HepG2 (cell line): ENCODE measurements around the gene DTNB. TPM values are rescaled to one million over a fixed set of nuclear protein-coding genes. Genes with fewer than 3 reads are reported as not detected.

Source experiments
- ATAC-seq: fragments of 200-7000 bp; cut with Tn5 transposase; 3 replicates; pipeline ENCODE4 v1.9.1; 2020; ENCODE audit warnings: mild to moderate bottlenecking, moderate library complexity
- BruUV-seq: library from RNA; stranded (reverse); fragments of 400-500 nt; replicated peaks from 2 replicates; lab custom pipeline; 2021; lab: Mats Ljungman, UMichigan
- CTCF ChIA-PET: fragments of 300-600 bp; formaldehyde crosslinking; extraction: SDS; loops from one replicate; lab custom pipeline; 2021; ENCODE audit warnings: low total read pairs, inconsistent platforms, low intra/inter-chr PET ratio; lab: Yijun Ruan, JAX
- POLR2A ChIA-PET: fragments of 350-600 bp; sonication (Branson Sonifier 250); formaldehyde crosslinking; loops from one replicate; lab custom pipeline; 2020; ENCODE audit warnings: antibody characterized with exemption, inconsistent platforms; lab: Yijun Ruan, JAX
- DNase-seq: peaks from one replicate; pipeline ENCODE4 v3.0.0-alpha.2; 2015; ENCODE audit warnings: low spot score
- FAIRE-seq: peaks from 3 replicates; lab custom pipeline; 2011; peaks lifted over from hg19 to GRCh38; lab: Jason Lieb, UNC
- H2AFZ ChIP-seq: one replicate; pipeline ENCODE4 v1.6.1; 2011; ENCODE audit warnings: low read length, inconsistent platforms
- H3K27ac ChIP-seq: fragments of 300-600 bp; 3 replicates; pipeline ENCODE4 v1.8.0; 2011; ENCODE audit warnings: mixed run types, mild to moderate bottlenecking, mixed read lengths, low read length, inconsistent platforms; ENCODE audit not compliant: insufficient read depth; ENCODE audit errors: extremely low read length
- H3K27me3 ChIP-seq, 2 experiments: fragments of 200-600 bp in 1 of 2; 2 replicates in 1 of 2; 3 replicates in 1 of 2; pipeline versions ENCODE4 v1.6.0 to v1.8.0; 2011; ENCODE audit warnings: low read length in 2 of 2, mild to moderate bottlenecking in 2 of 2, moderate library complexity in 2 of 2, inconsistent platforms in 1 of 2; ENCODE audit not compliant: insufficient read depth in 2 of 2, control insufficient read depth in 1 of 2
- H3K36me3 ChIP-seq, 2 experiments: fragments of 200-600 bp in 1 of 2; replicated peaks in 1 of 2; 2 replicates in 1 of 2; 3 replicates in 1 of 2; pipeline versions ENCODE4 v1.5.1 to v1.8.0; 2011; ENCODE audit warnings: low read length in 2 of 2, inconsistent platforms in 1 of 2; ENCODE audit not compliant: insufficient read depth in 2 of 2, control insufficient read depth in 1 of 2
- H3K4me1 ChIP-seq: 2 replicates; pipeline ENCODE4 v1.5.1; 2012; ENCODE audit warnings: low read length, inconsistent platforms; ENCODE audit not compliant: insufficient read depth
- H3K4me2 ChIP-seq: 2 replicates; pipeline ENCODE4 v1.6.0; 2011; ENCODE audit warnings: low read depth, low read length, inconsistent platforms
- H3K4me3 ChIP-seq, 3 experiments: fragments of 200-600 bp in 1 of 3; sonication (generic), shearing (Covaris generic) in 1 of 3; replicated peaks in 1 of 3; 2 replicates each; pipeline ENCODE4 v1.5.1; 2011 to 2016; ENCODE audit warnings: low read length in 3 of 3, inconsistent platforms in 2 of 3, low read depth in 2 of 3, mild to moderate bottlenecking in 2 of 3, control low read depth in 1 of 3, mixed read lengths in 1 of 3; ENCODE audit not compliant: insufficient read depth in 1 of 3
- H3K79me2 ChIP-seq: one replicate; pipeline ENCODE4 v1.6.1; 2011; ENCODE audit warnings: low read length, inconsistent platforms; ENCODE audit not compliant: insufficient read depth
- H3K9ac ChIP-seq: 2 replicates; pipeline ENCODE4 v1.6.0; 2011; ENCODE audit warnings: mild to moderate bottlenecking, low read depth, low read length, inconsistent platforms; ENCODE audit not compliant: insufficient read depth
- H3K9me3 ChIP-seq: 2 replicates; pipeline ENCODE4 v1.5.1; 2012; ENCODE audit warnings: mild to moderate bottlenecking, low read length
- H4K20me1 ChIP-seq: 2 replicates; pipeline ENCODE4 v1.6.0; 2011; ENCODE audit warnings: inconsistent platforms, mild to moderate bottlenecking, low read length, moderate library complexity; ENCODE audit not compliant: insufficient read depth
- FUBP1 ChIP-seq: sonication (generic); formaldehyde crosslinking; IDR thresholded peaks from 2 replicates; pipeline ENCODE4 v1.5.1; 2020; ENCODE audit warnings: missing genetic modification reagents, mild to moderate bottlenecking, borderline replicate concordance
- GFI1 ChIP-seq: sonication (generic); formaldehyde crosslinking; IDR thresholded peaks from 2 replicates; pipeline ENCODE4 v1.5.0; 2020; ENCODE audit warnings: missing genetic modification reagents, mild to moderate bottlenecking, borderline replicate concordance
- HOXD1 ChIP-seq: sonication (generic); formaldehyde crosslinking; IDR thresholded peaks from 2 replicates; pipeline ENCODE4 v1.5.0; 2020; ENCODE audit warnings: missing genetic modification reagents
- LRRFIP1 ChIP-seq: sonication (generic); formaldehyde crosslinking; conservative IDR thresholded peaks from 2 replicates; pipeline ENCODE4 v1.4.0; 2020; ENCODE audit warnings: missing genetic modification reagents
- MAZ ChIP-seq, 2 experiments: sonication (generic) in 1 of 2; formaldehyde crosslinking in 1 of 2; IDR thresholded peaks; 2 replicates each; pipeline versions ENCODE4 v1.5.0 to v1.6.1; 2012 to 2020; ENCODE audit warnings: low read depth in 2 of 2, mild to moderate bottlenecking in 2 of 2, borderline replicate concordance in 1 of 2, improper control_type of control experiment in 1 of 2, low read length in 1 of 2, missing genetic modification reagents in 1 of 2, moderate library complexity in 1 of 2
- MTF1 ChIP-seq: sonication (generic); formaldehyde crosslinking; IDR thresholded peaks from 2 replicates; pipeline ENCODE4 v1.5.0; 2020; ENCODE audit warnings: missing genetic modification reagents
- NR1H2 ChIP-seq: sonication (generic); formaldehyde crosslinking; IDR thresholded peaks from 2 replicates; pipeline ENCODE4 v1.8.1; 2022; ENCODE audit warnings: low read depth, missing genetic modification reagents, borderline replicate concordance
- PAXIP1 ChIP-seq: sonication (generic); formaldehyde crosslinking; conservative IDR thresholded peaks from 2 replicates; pipeline ENCODE4 v1.4.0; 2020; ENCODE audit warnings: mild to moderate bottlenecking, missing genetic modification reagents, moderate library complexity
- TBX2 ChIP-seq: sonication (generic); formaldehyde crosslinking; IDR thresholded peaks from 2 replicates; pipeline ENCODE4 v1.5.0; 2020; ENCODE audit warnings: missing genetic modification reagents, mild to moderate bottlenecking, borderline replicate concordance
- WIZ ChIP-seq: sonication (generic); formaldehyde crosslinking; IDR thresholded peaks from 2 replicates; pipeline ENCODE4 v1.5.1; 2020; ENCODE audit warnings: mild to moderate bottlenecking, missing genetic modification reagents
- ZNF121 ChIP-seq: sonication (generic); formaldehyde crosslinking; IDR thresholded peaks from 2 replicates; pipeline ENCODE4 v1.5.0; 2020; ENCODE audit warnings: mild to moderate bottlenecking, missing genetic modification reagents
- ZNF282 ChIP-seq: fragments of 450-650 bp; IDR thresholded peaks from 2 replicates; pipeline ENCODE4 v1.6.1; 2018; ENCODE audit not compliant: partially characterized antibody
- ZNF747 ChIP-seq: sonication (generic); formaldehyde crosslinking; IDR thresholded peaks from 2 replicates; pipeline ENCODE4 v1.8.1; 2023; ENCODE audit warnings: missing genetic modification reagents, mild to moderate bottlenecking, borderline replicate concordance
- whole genome bisulfite sequencing: methylation state at CpG from one replicate; pipeline ENCODE4 v1.1.6; 2017; ENCODE audit warnings: low lambda C conversion rate; 5-methylcytosine and 5-hydroxymethylcytosine counted together
- in situ Hi-C: cut with HindIII; loops from 2 replicates; pipeline ENCODE4 v1.10.0; 2017; ENCODE audit warnings: low pct_unique_long_range_greater_than_20kb; ENCODE audit not compliant: extremely low pct_ligation_motif_present
- intact Hi-C: fragments of 100-400 bp; cut with micrococcal nuclease; formaldehyde crosslinking; loops from one replicate; pipeline ENCODE4 v1.10.0; 2022; ENCODE audit not compliant: unreplicated experiment
- polyA plus RNA-seq, 8 experiments: library from polyadenylated mRNA; depleted of rRNA in 3 of 8; stranded (reverse) in 7 of 8; unstranded in 1 of 8; fragments of >200 nt; fragmentation: Illumina TruSeq in 4 of 8; extraction: Trizol in 4 of 8; gene quantifications; 2 replicates each; pipeline versions ENCODE4 v1.2.1 to v1.2.3, GENCODE V29; 2011 to 2016; ENCODE audit warnings: low read depth in 4 of 8, missing spikeins in 1 of 8, mixed read lengths in 1 of 8; ENCODE audit not compliant: insufficient read depth in 1 of 8
- total RNA-seq, 5 experiments: library from RNA; depleted of rRNA; stranded (reverse); fragments of >200 nt; fragmentation: Illumina TruSeq; extraction: Trizol; gene quantifications; 2 replicates each; pipeline ENCODE4 v1.2.3, GENCODE V29; 2016; ENCODE audit warnings: low read depth in 1 of 5

DTNB gene
- total and polyA plus RNA-seq, 2 of the 13 experiments (the other 11 are each of a cell fraction or from before 2014, with no cell fraction given) = 14.4 to 23.9 TPM

GRCh38 chr2:25374411-25374810, 299.0 kb downstream of the DTNB start (continued):
- no peak for TF ChIP-seq ZNF747 (CRISPR knock-in tag)
- TF ChIP-seq NR1H2 (CRISPR knock-in tag) = no peak

- Histone ChIP-seq H3K9me3 (no peaks in the 10 kb centered on the region), H4K20me1 (no peaks in the 10 kb centered on the region), H2AFZ (no peak overlapping the region), H3K4me3 (peak overlapping the region in 1 of 3 experiments; percentile 17; a peak in 1 of 6 replicates), H3K4me1 (peaks cover 29% of the 10 kb centered on the region), H3K27me3 (peaks cover 7 to 49% of the 10 kb centered on the region in 2 experiments; a peak in 4 of 5 replicates), H3K9ac (no peak overlapping the region), H3K27ac (no peak overlapping the region), H3K36me3 (no peaks in the 10 kb centered on the region), H3K4me2 (peak overlapping the region; percentile 47; the same call in 1 of the 2 replicates), H3K79me2 (no peaks in the 10 kb centered on the region)
- CTCF ChIA-PET = no interaction called here
- no peak for DNase-seq
- intact Hi-C loops (no loop called here), in situ Hi-C loops (no loop called here)
- POLR2A ChIA-PET = interaction anchor here (2.6 kb wide), 1 partner anchor 11 kb away, joined by 11 read pairs; no protein-coding TSS in a partner anchor
- ATAC-seq = peak; percentile 19
- 25% methylated on average over 15 of the region's 20 CpGs for WGBS
- no TSS peak for BruUV-seq
- FAIRE-seq = no peak
- no peak for TF ChIP-seq FUBP1 (CRISPR knock-in tag)
- no peak for TF ChIP-seq ZNF282
- no peak for TF ChIP-seq LRRFIP1 (CRISPR knock-in tag)
- TF ChIP-seq PAXIP1 (CRISPR knock-in tag) = no peak
- no peak for TF ChIP-seq WIZ (CRISPR knock-in tag)
- no peak for TF ChIP-seq ZNF121 (CRISPR knock-in tag)
- TF ChIP-seq MTF1 (CRISPR knock-in tag) = no peak
- TF ChIP-seq HOXD1 (CRISPR knock-in tag) = no peak
- no peak for TF ChIP-seq MAZ (IDR thresholded peaks at IDR 0.05; ENCODE audit: borderline replicate concordance, low read depth, low read length)
- TF ChIP-seq MAZ (CRISPR knock-in tag; IDR thresholded peaks at IDR 0.05; ENCODE audit: low read depth) = peak; percentile 40
- TF ChIP-seq GFI1 = no peak
- 0 out of 2 replicates have a peak, but pooled peaks have one; percentile 30 for TF ChIP-seq TBX2 (CRISPR knock-in tag)
Observed at GRCh38 chr2:25373269-25373981, 300.0 kb downstream of the DTNB start.
